ENCODE results near the gene COL23A1.
"Not testable (repeated sequence)": the region's sequence is repeated elsewhere in the genome, so short reads cannot be mapped to it uniquely, and the experiment has no call there.

COL23A1 gene

GRCh38 chr5:178274781-178275537, 315.2 kb downstream of the COL23A1 start:
- no peak for FAIRE-seq

- no peak for FAIRE-seq
Measured at GRCh38 chr5:178273665-178274541, 316.3 kb downstream of the COL23A1 start.

DNA sequence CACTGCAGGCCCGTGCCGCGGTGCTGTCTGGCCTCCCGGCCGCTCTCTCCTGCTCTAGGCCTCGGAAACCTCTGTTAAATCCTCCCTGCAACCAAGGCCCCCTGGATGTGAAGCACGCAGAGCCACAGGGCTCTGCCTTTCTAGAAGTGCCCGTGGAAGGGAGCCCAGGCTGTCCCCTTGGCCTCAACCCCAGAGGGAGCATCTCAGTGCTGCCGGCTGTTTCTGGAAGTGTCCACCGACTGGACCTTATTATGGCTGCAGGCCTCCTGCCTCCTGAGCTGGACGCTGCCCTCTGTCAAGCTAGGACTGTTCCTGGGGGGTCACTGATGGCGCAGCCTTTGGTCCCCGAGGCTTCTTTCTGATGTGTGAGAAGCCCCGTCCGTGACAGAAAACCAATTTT, 317.2 kb downstream of the COL23A1 start:
- FAIRE-seq, result no peak

GRCh38 chr5:178272591-178272990, 317.6 kb downstream of the COL23A1 start:
- no peak for FAIRE-seq

GRCh38 chr5:178271726-178272479, 318.3 kb downstream of the COL23A1 start:
- FAIRE-seq, result no peak

GRCh38 chr5:178271231-178271630, 319.0 kb downstream of the COL23A1 start:
- FAIRE-seq, result no peak

DNA sequence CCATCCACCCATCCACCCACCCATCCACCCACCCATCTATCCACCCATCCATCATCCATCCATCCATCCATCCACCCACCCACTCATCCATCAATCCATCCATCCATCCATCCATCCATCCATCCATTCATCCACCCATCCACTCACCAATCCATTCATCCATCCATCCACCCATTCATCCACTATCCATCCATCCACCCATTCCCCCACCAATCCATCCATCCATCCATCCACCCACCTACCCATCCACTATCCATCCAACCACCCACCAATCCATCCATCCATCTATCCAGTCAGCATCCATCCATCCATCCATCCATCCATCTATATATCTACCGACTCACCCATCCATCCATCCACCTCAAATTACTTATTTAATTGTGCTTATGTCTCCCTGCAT, 320.7 kb downstream of the COL23A1 start:
- FAIRE-seq, result no peak

- no peak for FAIRE-seq
Measured at GRCh38 chr5:178267876-178268275, 322.3 kb downstream of the COL23A1 start.

DNA sequence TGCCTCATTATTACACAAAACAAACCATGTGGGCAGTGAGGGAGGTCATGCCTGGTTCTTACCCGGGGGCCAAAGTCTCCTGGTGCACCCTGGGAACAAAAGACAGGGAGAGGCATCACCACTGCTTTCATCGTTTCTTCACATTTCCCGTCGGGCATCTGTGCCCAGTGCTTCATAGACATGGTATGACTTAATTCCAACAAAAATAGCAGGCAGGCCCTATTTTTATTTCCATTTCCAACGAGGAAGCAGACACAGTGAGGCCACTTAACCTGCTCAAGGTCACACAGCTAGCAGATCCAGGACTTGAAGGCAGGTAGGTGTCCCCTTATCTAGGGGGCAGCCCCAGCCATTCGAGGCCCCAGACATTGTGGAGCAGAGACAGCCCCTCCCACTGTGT, 322.9 kb downstream of the COL23A1 start:
- FAIRE-seq, result no peak

- no peak for FAIRE-seq
Measured at GRCh38 chr5:178266581-178266980, 323.6 kb downstream of the COL23A1 start.

- no peak for FAIRE-seq
Measured at GRCh38 chr5:178265746-178266145, 324.4 kb downstream of the COL23A1 start.

DNA sequence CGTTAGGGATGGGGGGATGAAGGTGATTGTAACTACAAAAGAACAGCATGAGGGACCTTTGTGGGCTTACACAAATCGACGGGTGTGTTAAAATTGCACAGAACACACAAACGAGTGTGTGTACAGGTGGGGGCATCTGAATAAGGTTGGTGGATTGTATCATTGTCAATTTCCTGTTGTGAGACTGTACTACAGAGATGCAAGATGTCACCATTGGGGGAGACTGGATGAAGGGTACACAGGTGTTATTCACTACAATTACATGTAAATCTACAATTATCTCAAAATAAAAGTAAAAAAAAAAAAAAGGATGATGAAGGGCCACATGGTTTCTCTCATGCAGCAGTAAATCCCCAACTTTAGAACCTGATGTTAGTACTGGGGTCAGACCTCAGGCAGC, 326.1 kb downstream of the COL23A1 start:
- no peak for FAIRE-seq

DNA sequence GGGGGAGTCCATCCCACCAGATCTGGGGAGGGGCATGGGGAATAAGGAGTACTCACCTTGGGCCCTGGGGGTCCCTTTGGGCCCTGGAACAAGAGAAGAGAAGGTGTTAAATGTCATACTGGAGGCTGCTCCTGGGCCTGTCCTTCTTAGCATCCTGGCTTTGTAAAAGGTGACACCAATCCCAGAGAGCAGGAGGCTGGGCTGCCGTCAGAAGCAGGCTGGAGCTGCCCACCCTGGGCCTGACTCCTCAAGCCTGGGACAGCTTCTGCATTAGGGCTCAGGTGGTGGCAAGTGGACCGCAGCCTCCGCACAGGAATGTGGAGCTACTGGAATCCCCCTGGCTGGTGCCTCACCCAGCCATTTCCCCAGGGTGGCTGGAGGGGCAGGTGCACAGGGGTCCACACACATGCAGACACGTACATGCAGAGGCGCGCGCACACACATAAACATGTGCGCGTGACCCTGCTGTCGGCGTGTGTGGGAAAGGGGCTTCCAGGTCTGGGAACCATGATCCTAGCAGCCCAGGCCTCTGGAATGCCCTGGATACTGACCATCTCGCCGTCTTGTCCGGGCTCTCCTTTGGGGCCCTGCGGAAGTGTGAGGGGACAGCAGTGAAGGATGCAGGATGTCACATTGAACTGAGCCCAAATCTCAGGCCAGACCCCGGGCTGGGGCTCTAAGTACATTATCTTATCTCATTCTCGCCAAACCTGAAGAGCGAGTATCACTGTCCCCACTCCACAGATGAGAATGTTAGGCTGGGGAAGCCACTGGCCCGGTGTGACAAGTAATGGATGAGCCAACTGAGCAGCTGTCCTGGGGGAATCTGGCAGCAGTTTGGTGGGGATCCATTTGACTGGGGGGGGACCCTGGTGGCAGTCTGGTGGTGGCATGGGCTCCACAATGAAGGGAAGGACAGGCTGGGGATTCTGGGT, 328.3 kb downstream of the COL23A1 start:
- FAIRE-seq, result no peak

DNA sequence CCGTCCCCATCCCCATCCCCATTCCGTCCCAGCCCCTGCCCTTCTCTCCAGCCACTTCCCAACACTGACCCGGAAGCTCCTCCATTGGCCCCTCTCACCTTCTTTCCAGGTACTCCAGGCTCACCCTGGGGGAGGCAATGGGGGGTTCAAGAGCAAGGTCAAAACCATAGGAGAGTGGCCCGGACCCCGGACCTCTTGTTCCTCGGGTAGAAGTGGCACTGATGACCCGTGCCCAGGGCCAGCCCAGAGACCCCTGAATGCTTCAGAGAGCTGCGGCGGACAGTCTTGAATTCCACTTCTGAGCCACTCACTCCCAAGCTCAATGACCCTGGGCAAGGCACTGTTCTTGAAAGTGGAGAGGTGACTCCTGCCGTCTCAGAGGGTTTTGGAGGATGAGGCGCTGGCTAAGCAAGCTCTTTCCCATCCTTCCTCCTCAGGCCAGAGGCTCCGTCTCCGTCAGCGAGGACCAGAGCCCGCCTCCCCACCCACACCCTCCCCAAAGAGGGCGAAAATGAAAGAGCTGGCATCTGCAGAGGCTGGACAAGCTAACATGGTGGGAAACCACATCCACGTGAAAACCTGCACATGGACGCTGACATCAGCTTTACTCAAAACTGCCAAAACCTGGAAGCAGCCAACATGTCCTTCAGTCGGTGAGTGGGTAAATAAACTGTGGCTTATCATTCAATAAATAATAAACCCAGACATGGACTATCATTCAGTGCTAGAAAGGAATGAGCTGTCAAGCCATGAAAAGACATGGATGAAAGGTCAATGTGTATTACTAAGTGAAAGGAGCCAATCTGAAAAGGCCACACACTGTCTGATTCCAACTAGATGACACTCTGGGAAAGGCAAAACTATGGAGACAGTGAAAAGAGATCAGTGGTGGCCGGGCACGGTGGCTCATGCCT, 330.3 kb downstream of the COL23A1 start:
- no peak for FAIRE-seq

GRCh38 chr5:178257650-178258049, 332.5 kb downstream of the COL23A1 start:
- no peak for FAIRE-seq

DNA sequence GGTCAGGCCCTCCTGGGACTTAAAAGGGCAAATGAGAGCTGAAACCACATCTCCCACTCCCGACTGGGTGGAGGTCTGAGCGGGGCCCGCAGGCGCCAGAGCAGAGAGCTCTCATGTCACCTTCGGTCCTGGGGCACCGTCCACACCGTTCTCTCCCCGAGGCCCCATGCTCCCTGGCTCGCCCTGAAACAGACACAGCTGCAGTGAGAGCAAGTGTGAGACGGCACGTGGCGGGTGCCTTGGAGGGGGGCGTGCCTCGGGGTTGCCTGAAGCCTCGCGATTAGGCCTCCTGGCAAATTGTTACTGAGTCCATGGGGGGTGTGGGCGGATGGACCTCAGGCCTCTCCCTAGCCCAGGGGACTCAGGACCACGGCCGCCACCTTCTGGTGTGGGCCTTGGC, 333.4 kb downstream of the COL23A1 start:
- FAIRE-seq, result no peak

DNA sequence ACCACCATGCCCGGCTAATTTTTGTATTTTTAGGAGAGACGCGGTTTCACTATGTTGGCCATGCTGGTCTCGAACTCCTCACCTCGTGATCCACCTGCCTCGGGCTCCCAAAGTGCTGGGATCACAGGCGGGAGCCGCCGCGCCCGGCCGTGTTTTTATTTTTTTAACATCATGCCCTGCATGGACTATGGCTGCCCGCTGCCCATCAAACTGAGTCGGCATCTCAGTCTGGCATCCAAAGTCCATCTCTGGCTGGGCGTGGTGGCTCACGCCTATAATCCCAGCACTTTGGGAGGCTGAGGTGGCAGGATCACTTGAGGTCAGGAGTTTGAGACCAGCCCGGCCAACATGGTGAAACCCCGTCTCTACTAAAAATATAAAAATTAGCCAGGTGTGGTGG, 336.6 kb downstream of the COL23A1 start:
- not testable (repeated sequence) for FAIRE-seq

- FAIRE-seq, result no peak
Measured at GRCh38 chr5:178252258-178252657, 337.9 kb downstream of the COL23A1 start.

DNA sequence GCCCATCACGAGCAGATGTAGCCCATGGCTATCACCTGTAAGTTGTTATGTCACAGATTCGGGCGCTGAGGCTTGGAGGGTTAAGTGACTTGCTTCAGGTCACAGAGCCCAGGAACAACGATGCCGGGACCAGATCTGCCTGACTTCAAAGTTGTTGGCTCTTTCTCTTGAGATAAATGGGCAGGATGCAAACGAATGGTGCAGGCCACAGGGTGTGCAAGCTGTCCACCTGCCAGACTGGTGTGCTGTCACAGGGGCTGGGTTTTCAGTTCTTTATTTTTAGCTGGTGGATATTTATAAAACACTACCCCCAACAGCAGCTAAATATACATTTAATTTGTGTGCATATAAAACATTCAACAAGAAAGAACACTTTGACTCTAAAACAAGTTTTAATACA, 339.9 kb downstream of the COL23A1 start:
- no peak for FAIRE-seq

GRCh38 chr5:178249191-178249989, 340.8 kb downstream of the COL23A1 start:
- FAIRE-seq, result no peak

Data from TTC549 (cell line).